Measurements from ENCODE around the gene ALAD. TPM values are rescaled to one million over a fixed set of nuclear protein-coding genes. Genes with fewer than 3 reads are reported as not detected.
"Not testable (repeated sequence)": the region's sequence is repeated elsewhere in the genome, so short reads cannot be mapped to it uniquely, and the experiment has no call there.

The ALAD gene
- total and polyA plus RNA-seq, 2 experiments from 2014 or later: 19.1 to 20.3 TPM

- Histone ChIP-seq H3K27me3 (no peaks in the 10 kb centered on the region), H3K36me3 (peaks cover 6% of the 10 kb centered on the region), H3K27ac (no peak overlapping the region), H3K9me3 (ENCODE audit: low read depth) (no peaks in the 10 kb centered on the region), H3K4me3 (no peak overlapping the region), H3K4me1 (ENCODE audit: low read depth) (no peaks in the 10 kb centered on the region)
- TF ChIP-seq CTCF (IDR thresholded peaks at IDR 0.05; ENCODE audit: low read depth, low read length): no peak
- DNase-seq (ENCODE audit: low read depth in 1 of 2, low spot score in 1 of 2): no peak
Observed at GRCh38 chr9:113389451-113389850, 11.6 kb downstream of the ALAD start.

GRCh38 chr9:113388833-113389232 is 12.3 kb downstream of the ALAD start:
- no peak for TF ChIP-seq CTCF (IDR thresholded peaks at IDR 0.05; ENCODE audit: low read depth, low read length)
- no peak overlapping the region for H3K4me3 ChIP-seq
- no peaks in the 10 kb centered on the region for H3K9me3 ChIP-seq (ENCODE audit: low read depth)
- no peak overlapping the region for H3K27ac ChIP-seq
- H3K27me3 ChIP-seq: no peaks in the 10 kb centered on the region
- no peak for DNase-seq (ENCODE audit: low read depth in 1 of 2, low spot score in 1 of 2)
- peaks cover 6% of the 10 kb centered on the region for H3K36me3 ChIP-seq
- no peaks in the 10 kb centered on the region for H3K4me1 ChIP-seq (ENCODE audit: low read depth)

- Histone ChIP-seq H3K27ac (peak overlapping the region; percentile 75), H3K4me3 (no peak overlapping the region), H3K9me3 (ENCODE audit: low read depth) (no peaks in the 10 kb centered on the region), H3K36me3 (peaks cover 6% of the 10 kb centered on the region), H3K27me3 (no peaks in the 10 kb centered on the region), H3K4me1 (ENCODE audit: low read depth) (no peaks in the 10 kb centered on the region)
- no peak for TF ChIP-seq CTCF (IDR thresholded peaks at IDR 0.05; ENCODE audit: low read depth, low read length)
- no peak for DNase-seq (ENCODE audit: low read depth in 1 of 2, low spot score in 1 of 2)
Observed at GRCh38 chr9:113387560-113388230, 13.4 kb downstream of the ALAD start.

GRCh38 chr9:113386571-113387393 is 14.3 kb downstream of the ALAD start:
- no peak for DNase-seq (ENCODE audit: low read depth in 1 of 2, low spot score in 1 of 2)
- Histone ChIP-seq H3K27ac (peak overlapping the region; percentile 75), H3K9me3 (ENCODE audit: low read depth) (no peaks in the 10 kb centered on the region), H3K27me3 (no peaks in the 10 kb centered on the region), H3K4me1 (ENCODE audit: low read depth) (no peaks in the 10 kb centered on the region), H3K36me3 (peaks cover 6% of the 10 kb centered on the region), H3K4me3 (no peak overlapping the region)
- no peak for TF ChIP-seq CTCF (IDR thresholded peaks at IDR 0.05; ENCODE audit: low read depth, low read length)

- Histone ChIP-seq H3K9me3 (ENCODE audit: low read depth) (no peaks in the 10 kb centered on the region), H3K27me3 (no peaks in the 10 kb centered on the region), H3K27ac (no peak overlapping the region), H3K36me3 (no peaks in the 10 kb centered on the region), H3K4me3 (no peak overlapping the region), H3K4me1 (ENCODE audit: low read depth) (peaks cover 11% of the 10 kb centered on the region)
- no peak for DNase-seq (ENCODE audit: low read depth in 1 of 2, low spot score in 1 of 2)
- TF ChIP-seq CTCF (IDR thresholded peaks at IDR 0.05; ENCODE audit: low read depth, low read length): no peak
Observed at GRCh38 chr9:113381909-113382411, 19.1 kb downstream of the ALAD start.

- peaks cover 11% of the 10 kb centered on the region for H3K4me1 ChIP-seq (ENCODE audit: low read depth)
- H3K27me3 ChIP-seq; DNase-seq (ENCODE audit: low read depth in 1 of 2, low spot score in 1 of 2); H3K36me3 ChIP-seq; H3K27ac ChIP-seq; H3K4me3 ChIP-seq; H3K9me3 ChIP-seq (ENCODE audit: low read depth): not testable (repeated sequence)
Observed at GRCh38 chr9:113381441-113381840, 19.6 kb downstream of the ALAD start.

Measured in cardiac muscle cell (in vitro differentiated cells and primary cell).